HG02981 (cell line): Measurements from ENCODE around the gene BBS2.
"Not testable (repeated sequence)": the region's sequence is repeated elsewhere in the genome, so short reads cannot be mapped to it uniquely, and the experiment has no call there.

Source experiments
- ATAC-seq: cut with Tn5 transposase; IDR thresholded peaks from one replicate; pipeline ENCODE4 v1.9.1; 2021; ENCODE audit warnings: mild to moderate bottlenecking, moderate library complexity; ENCODE audit not compliant: unreplicated experiment

The BBS2 gene

DNA sequence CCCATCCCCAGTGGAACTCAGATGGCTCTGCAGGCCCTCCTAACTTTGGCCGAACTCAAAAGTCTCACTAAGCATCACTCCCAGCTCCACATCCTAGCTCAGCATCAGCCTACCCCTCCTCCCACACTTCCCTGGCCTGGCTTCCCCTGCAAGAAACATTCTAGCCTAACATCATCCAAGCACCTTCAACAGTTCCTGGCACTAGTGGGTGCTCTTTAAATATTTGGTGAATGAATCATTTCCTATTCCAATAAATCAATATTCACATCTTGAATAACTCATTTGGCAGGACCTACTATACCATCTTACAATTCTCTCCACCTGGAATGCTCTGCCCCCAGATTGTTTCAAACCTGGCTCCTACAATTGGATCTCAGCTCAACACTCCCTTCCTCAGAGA, 11.0 kb upstream of the BBS2 start:
- ATAC-seq: no peak

- ATAC-seq: no peak
These were observed 5.4 kb upstream of the BBS2 start for GRCh38 chr16:56525236-56525635.

- no peak for ATAC-seq
These were observed 390 bp upstream of the BBS2 start for GRCh38 chr16:56520251-56520577.

- ATAC-seq: no peak
These were observed 1.4 kb downstream of the BBS2 start for GRCh38 chr16:56518425-56518824.

DNA sequence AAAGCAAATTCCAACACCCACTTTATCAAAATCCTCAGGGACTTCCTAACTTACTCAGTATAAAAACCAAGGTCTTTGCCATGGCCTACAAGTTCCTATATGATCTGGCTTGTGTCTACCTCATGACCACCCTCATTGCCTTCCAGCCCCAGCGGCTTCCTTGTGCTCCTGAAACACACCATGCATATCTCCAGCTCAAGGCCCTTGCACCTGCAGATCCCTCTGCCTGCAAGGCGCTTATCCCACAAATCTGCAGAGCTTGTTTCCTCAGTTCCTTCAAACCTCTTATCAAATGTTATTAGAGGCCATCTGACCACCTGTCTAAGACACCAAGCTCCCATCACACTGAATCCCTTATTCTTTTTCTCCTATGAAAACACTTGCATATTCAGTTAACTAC, 2.6 kb downstream of the BBS2 start:
- ATAC-seq: no peak

GRCh38 chr16:56515665-56516064, 4.2 kb downstream of the BBS2 start:
- no peak for ATAC-seq

GRCh38 chr16:56514845-56515244, 5.0 kb downstream of the BBS2 start:
- no peak for ATAC-seq

GRCh38 chr16:56513972-56514371, 5.9 kb downstream of the BBS2 start:
- no peak for ATAC-seq

GRCh38 chr16:56513091-56513490, 6.7 kb downstream of the BBS2 start:
- no peak for ATAC-seq

- ATAC-seq: no peak
These were observed 7.8 kb downstream of the BBS2 start for GRCh38 chr16:56512025-56512424.

- ATAC-seq: no peak
These were observed 9.3 kb downstream of the BBS2 start for GRCh38 chr16:56510544-56510943.

DNA sequence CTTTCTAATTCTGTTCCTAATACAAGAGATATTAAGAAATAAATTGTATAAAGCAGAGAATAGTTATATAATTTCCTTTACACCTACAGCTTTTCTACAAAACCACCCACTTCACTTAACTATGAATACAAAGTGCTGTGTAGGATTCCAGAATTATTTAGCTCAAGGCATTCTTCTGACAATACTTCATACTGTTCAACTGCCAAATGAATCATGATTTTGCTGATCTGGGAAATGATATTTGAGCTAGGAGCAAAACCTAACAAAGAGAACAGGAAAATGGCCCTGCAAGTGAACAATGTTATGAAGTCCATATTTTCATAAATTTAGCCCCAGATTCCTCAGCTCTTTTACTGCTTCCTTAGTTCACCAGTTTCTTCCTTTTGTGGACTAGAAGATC, 12.9 kb downstream of the BBS2 start:
- ATAC-seq: no peak

DNA sequence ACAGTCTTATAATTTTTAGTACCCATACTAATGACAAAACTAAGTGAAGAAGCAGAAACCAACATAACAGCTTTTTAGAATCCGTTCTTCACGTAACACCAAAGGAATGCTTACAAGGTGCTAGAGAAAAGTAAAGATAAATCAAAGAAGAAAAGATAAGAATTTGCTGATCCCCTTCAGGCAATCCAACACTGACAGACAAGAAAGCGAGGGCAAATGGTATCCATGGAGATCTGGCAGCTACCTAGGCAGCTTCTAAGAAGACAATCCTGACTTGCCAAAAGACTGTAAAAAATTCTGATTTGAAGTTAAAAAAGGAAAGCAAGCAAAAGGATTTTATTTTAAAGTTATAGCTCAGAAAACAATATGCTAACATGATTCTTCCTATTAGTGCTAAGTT, 14.6 kb downstream of the BBS2 start:
- ATAC-seq: no peak

DNA sequence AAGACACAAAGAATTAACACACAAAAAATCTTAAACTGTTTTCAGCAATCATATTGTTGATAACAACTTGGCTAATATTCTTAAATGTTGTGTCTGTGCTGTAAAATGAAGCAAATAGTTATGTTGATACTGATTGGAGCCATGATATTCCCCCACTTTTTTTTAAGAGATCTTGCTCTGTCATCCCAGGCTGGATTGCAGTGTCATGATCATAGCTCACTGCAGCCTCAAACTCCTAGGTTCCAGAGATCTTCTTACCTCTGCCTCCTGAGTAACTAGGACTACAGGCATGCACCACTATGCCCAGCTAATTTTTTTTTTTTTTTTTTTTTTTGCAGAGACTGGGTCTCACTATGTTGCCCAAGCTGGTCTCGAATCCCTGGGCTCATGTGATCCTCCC, 26.0 kb downstream of the BBS2 start:
- ATAC-seq: no peak

DNA sequence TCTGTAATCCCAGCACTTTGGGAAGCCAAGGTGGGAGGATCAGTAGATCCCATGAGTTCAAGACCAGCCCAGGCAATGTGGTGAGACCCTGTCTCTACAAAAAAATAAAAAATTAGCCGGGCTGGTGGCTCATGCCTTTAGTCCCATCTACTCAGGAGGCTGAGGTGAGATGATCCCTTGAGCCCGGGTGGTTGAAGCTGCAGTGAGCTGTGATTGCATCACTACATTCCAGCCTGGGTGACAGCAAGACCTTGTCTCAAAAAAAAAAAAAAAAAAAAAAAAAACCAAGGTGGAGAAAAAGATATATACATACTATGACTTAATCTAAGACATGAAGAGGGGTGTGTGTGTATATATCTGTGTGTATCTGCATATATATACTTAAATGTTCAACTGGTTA, 26.7 kb downstream of the BBS2 start:
- ATAC-seq: no peak

DNA sequence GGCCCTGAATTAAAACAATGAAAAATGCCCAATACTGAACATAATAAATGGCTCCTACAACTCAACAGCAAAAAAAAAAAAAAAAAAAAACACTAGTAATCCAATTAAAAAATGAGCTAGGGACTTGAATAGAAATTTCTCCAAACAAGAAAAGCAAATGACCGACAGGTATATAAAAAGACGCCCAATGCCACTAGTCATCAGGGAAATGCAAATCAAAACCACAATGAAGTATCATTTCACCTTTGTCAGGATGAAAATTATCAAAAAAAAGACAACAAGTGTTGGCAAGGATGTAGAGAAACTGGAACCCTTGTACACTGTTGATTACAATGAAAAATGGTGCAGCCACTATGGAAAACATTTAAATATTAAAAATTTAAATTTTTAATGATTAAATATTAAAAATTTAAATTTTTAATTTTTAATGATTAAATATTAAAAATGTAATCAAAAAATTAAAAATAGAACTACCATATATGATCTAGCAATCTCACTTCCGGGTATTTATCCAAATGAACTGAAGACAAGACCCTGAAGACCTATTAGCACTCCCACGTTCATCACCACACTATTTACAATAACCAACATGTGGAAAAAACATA, 28.1 kb downstream of the BBS2 start:
- ATAC-seq: no peak

- not testable (repeated sequence) for ATAC-seq
These were observed 31.0 kb downstream of the BBS2 start for GRCh38 chr16:56488868-56489267.

DNA sequence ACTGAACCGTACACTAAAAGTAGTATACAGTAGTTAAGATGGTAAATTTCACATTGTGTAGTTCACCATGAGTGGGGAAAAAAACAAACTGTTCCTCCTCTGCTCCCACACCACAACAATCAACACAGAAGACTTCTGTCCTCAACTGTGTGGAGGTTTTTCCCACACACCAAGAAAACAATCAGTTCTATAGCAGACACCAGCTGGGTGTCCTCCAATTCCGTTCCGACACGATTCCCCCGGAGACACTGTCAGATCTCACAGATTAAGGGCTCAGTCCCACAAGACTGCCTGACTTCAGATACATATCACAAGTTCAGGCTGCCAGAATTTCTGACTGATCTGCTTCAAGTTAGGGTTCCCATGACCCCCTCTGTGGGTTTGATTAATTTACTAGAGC, 31.8 kb downstream of the BBS2 start:
- no peak for ATAC-seq

DNA sequence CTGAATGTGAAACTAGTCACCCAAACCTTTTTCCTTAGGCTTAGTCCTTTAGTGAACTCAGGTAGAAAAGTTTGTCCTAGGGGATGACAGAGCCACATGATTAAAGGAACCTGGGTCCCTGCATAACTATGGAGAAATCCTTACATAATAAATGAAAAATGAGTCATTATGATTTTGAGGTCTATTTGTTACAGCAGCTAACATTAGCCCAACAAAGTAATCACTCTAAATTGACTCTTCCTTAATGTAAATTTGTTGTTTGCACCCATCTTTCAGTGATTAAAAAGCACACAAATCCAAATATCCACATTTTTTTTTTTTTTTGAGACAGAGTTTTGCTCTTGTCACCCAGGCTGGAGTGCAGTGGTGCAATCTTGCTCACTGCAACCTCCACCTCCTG, 36.4 kb downstream of the BBS2 start:
- no peak for ATAC-seq

DNA sequence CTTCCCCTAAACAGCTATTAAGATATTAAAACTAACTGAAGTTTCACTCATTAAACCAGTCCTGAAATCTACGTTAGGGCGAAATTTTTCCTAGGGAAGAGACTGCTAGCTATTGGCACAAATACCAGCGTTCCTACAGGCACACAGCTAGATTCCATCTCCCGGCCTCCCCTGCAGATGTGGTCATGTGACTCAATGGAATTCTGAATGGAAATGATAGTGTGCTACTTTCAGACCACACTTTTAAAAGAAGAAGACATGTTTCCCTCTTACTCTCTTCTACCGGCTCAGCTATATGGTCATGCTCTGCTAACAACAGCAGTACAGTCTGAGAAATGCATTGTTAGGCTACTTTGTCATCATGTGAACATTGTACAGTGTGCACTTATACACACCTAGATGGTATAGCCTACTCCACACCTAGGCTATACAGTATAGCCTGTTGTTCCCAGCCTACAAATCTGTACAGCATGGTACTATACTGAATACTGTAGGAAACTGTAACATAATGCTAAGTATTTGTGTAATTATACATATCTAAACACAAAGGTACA, 37.1 kb downstream of the BBS2 start:
- ATAC-seq: no peak

DNA sequence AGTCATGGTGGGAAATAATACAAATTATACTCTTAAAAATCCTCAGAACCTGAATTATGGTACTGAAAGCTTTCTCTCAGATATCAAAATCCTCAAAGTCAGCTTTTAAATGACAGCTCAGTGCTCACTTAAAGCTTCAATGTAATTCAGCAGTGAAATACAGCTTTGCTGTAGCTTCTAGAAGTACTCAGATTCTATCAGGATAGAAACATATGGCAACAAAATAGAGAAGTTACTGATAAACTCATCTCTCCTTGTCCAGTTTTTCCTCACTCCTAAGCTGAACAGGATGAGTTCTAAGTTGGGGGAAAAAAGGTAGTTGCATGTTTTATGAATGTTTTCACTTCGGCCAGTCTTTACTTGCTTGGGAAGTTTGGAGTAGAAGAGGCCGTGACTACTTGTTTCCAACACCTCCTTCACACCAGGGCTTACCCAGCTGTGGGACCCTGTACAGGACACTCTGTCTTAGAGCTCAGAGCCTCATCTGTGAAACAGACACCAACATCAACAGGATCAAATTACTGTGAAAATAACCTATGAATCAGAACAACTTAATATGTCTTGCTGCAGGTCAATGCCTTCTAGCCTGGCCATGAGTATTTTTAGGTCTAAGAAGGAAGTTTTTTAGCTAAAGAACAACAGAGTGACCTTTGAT, 38.2 kb downstream of the BBS2 start:
- ATAC-seq: no peak

DNA sequence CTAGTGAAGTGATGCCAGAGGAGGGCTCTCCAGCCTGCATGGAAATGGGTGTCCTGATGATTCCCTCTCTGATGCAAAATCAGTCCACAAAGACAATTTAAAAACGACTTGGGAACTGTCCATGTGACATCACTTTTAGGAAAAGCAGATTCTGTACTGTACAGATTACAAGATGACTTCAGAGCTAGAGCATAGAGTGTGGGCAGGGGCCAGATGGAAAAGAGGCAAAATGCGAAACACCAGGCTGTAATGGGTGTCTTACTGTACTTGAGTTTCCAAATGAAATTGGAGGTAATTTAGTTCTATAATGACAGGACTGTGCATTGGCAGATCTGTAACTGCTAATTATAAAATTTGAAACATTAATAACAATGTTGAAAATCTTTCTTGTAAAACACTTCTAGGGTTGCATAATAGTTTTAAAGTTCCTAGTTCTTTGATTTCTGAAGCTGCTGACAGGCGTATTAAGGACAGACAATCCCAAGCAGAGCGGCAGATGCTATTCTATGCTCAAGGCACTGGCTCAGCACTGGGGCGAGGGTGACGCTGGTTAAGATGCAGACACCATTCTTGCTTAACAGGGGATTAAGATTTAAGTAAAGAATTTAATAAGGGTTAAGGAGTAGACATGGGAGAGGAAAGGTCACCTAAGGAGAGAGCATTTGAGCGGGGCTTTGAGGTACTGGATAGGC, 38.9 kb downstream of the BBS2 start:
- ATAC-seq: no peak
